Loucy (cell line): ENCODE results near the gene CASK.

Experiments used
- H2AFZ ChIP-seq: fragments of 200-600 bp; sonication (generic); 2 replicates; pipeline ENCODE4 v1.6.0; 2016; ENCODE audit warnings: antibody characterized with exemption, mild to moderate bottlenecking, low read length, moderate library complexity
- H3F3A ChIP-seq: fragments of 200-600 bp; 2 replicates; pipeline ENCODE4 v1.6.0; 2016; ENCODE audit warnings: antibody characterized with exemption, low read depth, mild to moderate bottlenecking
- H3K27me3 ChIP-seq: fragments of 200-600 bp; sonication (generic); 2 replicates; pipeline ENCODE4 v1.6.1; 2014; ENCODE audit warnings: low read length, mild to moderate bottlenecking; ENCODE audit not compliant: insufficient read depth, poor library complexity, severe bottlenecking
- H3K36me3 ChIP-seq: fragments of 200-600 bp; sonication (generic); 2 replicates; pipeline ENCODE4 v1.6.1; 2016; ENCODE audit warnings: low read length; ENCODE audit not compliant: insufficient read depth
- H3K4me1 ChIP-seq: fragments of 200-600 bp; sonication (generic); 2 replicates; pipeline ENCODE4 v1.5.1; 2014; ENCODE audit warnings: low read length, mild to moderate bottlenecking; ENCODE audit not compliant: insufficient read depth, poor library complexity, severe bottlenecking
- H3K4me2 ChIP-seq: fragments of 200-600 bp; sonication (generic); 2 replicates; pipeline ENCODE4 v1.6.0; 2014; ENCODE audit warnings: antibody characterized with exemption, low read length, low read depth, mild to moderate bottlenecking; ENCODE audit not compliant: poor library complexity, severe bottlenecking
- H3K4me3 ChIP-seq: fragments of 200-600 bp; sonication (generic); 2 replicates; pipeline ENCODE4 v1.5.1; 2014; ENCODE audit warnings: low read length, mild to moderate bottlenecking, mixed read lengths; ENCODE audit not compliant: poor library complexity, severe bottlenecking
- H3K79me2 ChIP-seq: fragments of 200-600 bp; sonication (generic); 2 replicates; pipeline ENCODE4 v1.6.1; 2014; ENCODE audit warnings: low read length; ENCODE audit not compliant: insufficient read depth
- H3K9ac ChIP-seq: fragments of 200-600 bp; sonication (generic); 2 replicates; pipeline ENCODE4 v1.6.0; 2014; ENCODE audit warnings: mild to moderate bottlenecking, low read depth, low read length, moderate library complexity; ENCODE audit not compliant: poor library complexity, severe bottlenecking
- H3K9me2 ChIP-seq: fragments of 200-600 bp; sonication (generic); replicated peaks from 2 replicates; pipeline ENCODE4 v1.6.1; 2016; ENCODE audit warnings: low read depth, low read length, mixed read lengths
- H3K9me3 ChIP-seq: fragments of 200-600 bp; sonication (generic); 2 replicates; pipeline ENCODE4 v1.6.1; 2014; ENCODE audit warnings: mild to moderate bottlenecking, antibody characterized with exemption, low read length, low read depth; ENCODE audit not compliant: insufficient read depth
- H4K20me1 ChIP-seq: fragments of 200-600 bp; sonication (generic); 2 replicates; pipeline ENCODE4 v1.6.0; 2014; ENCODE audit warnings: antibody characterized with exemption, low read length, mild to moderate bottlenecking; ENCODE audit not compliant: insufficient read depth, poor library complexity, severe bottlenecking
- EZH2phosphoT487 ChIP-seq: fragments of 200-600 bp; IDR thresholded peaks from 2 replicates; pipeline ENCODE4 v1.6.1; 2018; ENCODE audit warnings: antibody characterized with exemption, mild to moderate bottlenecking, moderate library complexity, borderline replicate concordance
- TF ChIP-seq, protein P1 (sequence below): fragments of 200-600 bp; sonication (generic); conservative IDR thresholded peaks from 2 replicates; pipeline ENCODE4 v1.5.1; 2014; ENCODE audit warnings: mild to moderate bottlenecking, antibody characterized with exemption, low read length

The CASK gene

DNA sequence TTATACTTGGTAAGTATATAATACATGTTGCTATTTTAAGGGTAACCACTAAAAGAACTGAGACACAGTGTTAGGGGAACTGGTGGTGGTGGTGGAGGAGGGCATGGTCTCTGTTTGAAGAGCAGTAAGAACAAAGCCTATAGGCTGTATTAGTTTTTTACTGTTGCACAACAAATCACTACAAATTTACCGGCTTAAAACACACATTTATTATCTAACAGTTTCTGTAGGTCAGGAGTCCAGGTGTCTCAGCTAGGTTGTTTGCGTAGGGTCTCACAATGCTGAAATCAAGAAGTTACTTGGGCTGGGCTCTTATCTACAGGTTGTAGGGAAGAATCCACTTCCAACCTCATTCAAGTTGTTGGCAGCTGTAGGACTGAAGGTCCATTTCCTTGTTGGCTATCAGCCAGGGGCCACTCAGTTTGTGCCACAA is 52.6 kb downstream of the CASK start:
- Histone ChIP-seq H3K9ac (no peak overlapping the region), H3K9me3 (no peaks in the 10 kb centered on the region), H3F3A (no peaks in the 10 kb centered on the region), H3K79me2 (peaks cover 51% of the 10 kb centered on the region), H4K20me1 (peaks cover 15% of the 10 kb centered on the region), H3K27me3 (no peaks in the 10 kb centered on the region), H3K9me2 (no peaks in the 10 kb centered on the region), H3K4me2 (no peak overlapping the region), H3K4me1 (peaks cover 27% of the 10 kb centered on the region), H3K36me3 (no peaks in the 10 kb centered on the region), H3K4me3 (no peak overlapping the region), H2AFZ (no peak overlapping the region)
- TF ChIP-seq, protein P1, sequence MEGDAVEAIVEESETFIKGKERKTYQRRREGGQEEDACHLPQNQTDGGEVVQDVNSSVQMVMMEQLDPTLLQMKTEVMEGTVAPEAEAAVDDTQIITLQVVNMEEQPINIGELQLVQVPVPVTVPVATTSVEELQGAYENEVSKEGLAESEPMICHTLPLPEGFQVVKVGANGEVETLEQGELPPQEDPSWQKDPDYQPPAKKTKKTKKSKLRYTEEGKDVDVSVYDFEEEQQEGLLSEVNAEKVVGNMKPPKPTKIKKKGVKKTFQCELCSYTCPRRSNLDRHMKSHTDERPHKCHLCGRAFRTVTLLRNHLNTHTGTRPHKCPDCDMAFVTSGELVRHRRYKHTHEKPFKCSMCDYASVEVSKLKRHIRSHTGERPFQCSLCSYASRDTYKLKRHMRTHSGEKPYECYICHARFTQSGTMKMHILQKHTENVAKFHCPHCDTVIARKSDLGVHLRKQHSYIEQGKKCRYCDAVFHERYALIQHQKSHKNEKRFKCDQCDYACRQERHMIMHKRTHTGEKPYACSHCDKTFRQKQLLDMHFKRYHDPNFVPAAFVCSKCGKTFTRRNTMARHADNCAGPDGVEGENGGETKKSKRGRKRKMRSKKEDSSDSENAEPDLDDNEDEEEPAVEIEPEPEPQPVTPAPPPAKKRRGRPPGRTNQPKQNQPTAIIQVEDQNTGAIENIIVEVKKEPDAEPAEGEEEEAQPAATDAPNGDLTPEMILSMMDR, result no peak
- no peak for TF ChIP-seq EZH2phosphoT487

- H3F3A ChIP-seq, result no peaks in the 10 kb centered on the region
- H3K4me3 ChIP-seq, result no peak overlapping the region
- peaks cover 18% of the 10 kb centered on the region for H4K20me1 ChIP-seq
- no peak overlapping the region for H3K4me2 ChIP-seq
- no peak overlapping the region for H2AFZ ChIP-seq
- H3K9me2 ChIP-seq, result no peaks in the 10 kb centered on the region
- H3K27me3 ChIP-seq, result no peaks in the 10 kb centered on the region
- TF ChIP-seq, protein P1, result no peak
- TF ChIP-seq EZH2phosphoT487, result no peak
- no peaks in the 10 kb centered on the region for H3K36me3 ChIP-seq
- H3K79me2 ChIP-seq, result peaks cover 46% of the 10 kb centered on the region
- no peak overlapping the region for H3K9ac ChIP-seq
- no peaks in the 10 kb centered on the region for H3K9me3 ChIP-seq
- H3K4me1 ChIP-seq, result peaks cover 29% of the 10 kb centered on the region
Measured at GRCh38 chrX:41868392-41868977, 54.9 kb downstream of the CASK start.

GRCh38 chrX:41863343-41864203 is 59.8 kb downstream of the CASK start:
- TF ChIP-seq EZH2phosphoT487, result no peak
- TF ChIP-seq, protein P1, result peak; percentile 35
- Histone ChIP-seq H3K4me3 (no peak overlapping the region), H3K9me3 (no peaks in the 10 kb centered on the region), H3K4me2 (peak overlapping the region; percentile 31), H3F3A (no peaks in the 10 kb centered on the region), H3K79me2 (peaks cover 49% of the 10 kb centered on the region; the same call in 1 of the 2 replicates), H4K20me1 (peaks cover 17% of the 10 kb centered on the region), H3K36me3 (no peaks in the 10 kb centered on the region), H2AFZ (no peak overlapping the region), H3K4me1 (peaks cover 15% of the 10 kb centered on the region), H3K9ac (no peak overlapping the region), H3K27me3 (no peaks in the 10 kb centered on the region), H3K9me2 (no peaks in the 10 kb centered on the region)
